Natural killer cell (primary cell): ENCODE data around the gene DLL4. TPM values are rescaled to one million over a fixed set of nuclear protein-coding genes. Genes with fewer than 3 reads are reported as not detected.

ENCODE experiments used
- ATAC-seq, 3 donors: fragments of 150-1000 bp in 2 of 3; fragments of 200-7000 bp in 1 of 3; cut with Tn5 transposase; 1 replicate in 1 of 3; 2 replicates in 2 of 3; pipeline ENCODE4 v1.10.0; 2021; ENCODE audit warnings: mild to moderate bottlenecking in 2 of 3, moderate library complexity in 2 of 3
- DNase-seq, 2 donors: peaks; one replicate each; pipeline versions ENCODE4 v3.0.0 to v3.0.0-alpha.2; 2013 to 2021; ENCODE audit warnings: mixed read lengths in 1 of 2
- H3K27ac ChIP-seq: one replicate; pipeline ENCODE4 v1.5.1; 2013; ENCODE audit warnings: mild to moderate bottlenecking, low read length
- H3K27me3 ChIP-seq: one replicate; pipeline ENCODE4 v1.6.1; 2013; ENCODE audit warnings: low read length; ENCODE audit not compliant: control insufficient read depth, insufficient read depth
- H3K36me3 ChIP-seq: one replicate; pipeline ENCODE4 v1.6.1; 2013; ENCODE audit warnings: low read length; ENCODE audit not compliant: control insufficient read depth, insufficient read depth
- H3K4me1 ChIP-seq: one replicate; pipeline ENCODE4 v1.6.1; 2013; ENCODE audit warnings: low read length; ENCODE audit not compliant: control insufficient read depth, insufficient read depth
- H3K4me3 ChIP-seq: one replicate; pipeline ENCODE4 v1.5.1; 2013; ENCODE audit warnings: low read length
- H3K9me3 ChIP-seq: one replicate; pipeline ENCODE4 v1.6.1; 2013; ENCODE audit warnings: low read length; ENCODE audit not compliant: control insufficient read depth, insufficient read depth
- H3K27ac Mint-ChIP-seq, 2 donors: one replicate each; pipeline ENCODE4 v1.8.0; 2022; ENCODE audit warnings: mild to moderate bottlenecking in 2 of 2, mixed read lengths in 2 of 2, moderate library complexity in 1 of 2
- H3K27me3 Mint-ChIP-seq, 2 donors: one replicate each; pipeline ENCODE4 v1.8.0; 2022; ENCODE audit warnings: low read depth in 2 of 2, mixed read lengths in 2 of 2
- H3K36me3 Mint-ChIP-seq: one replicate; pipeline ENCODE4 v1.8.0; 2022; ENCODE audit warnings: mixed read lengths
- H3K4me1 Mint-ChIP-seq, 2 donors: one replicate each; pipeline ENCODE4 v1.8.0; 2022; ENCODE audit warnings: mixed read lengths in 2 of 2
- H3K4me3 Mint-ChIP-seq: one replicate; pipeline ENCODE4 v1.8.0; 2022; ENCODE audit warnings: mild to moderate bottlenecking, moderate library complexity, mixed read lengths
- H3K9me3 Mint-ChIP-seq, 2 donors: one replicate each; pipeline ENCODE4 v1.8.0; 2022; ENCODE audit warnings: mixed read lengths in 2 of 2
- WGBS: methylation state at CpG from one replicate; pipeline ENCODE4 v1.1.7; 2013; ENCODE audit warnings: missing lambda C conversion rate; ENCODE audit not compliant: insufficient coverage; 5-methylcytosine and 5-hydroxymethylcytosine counted together
- intact Hi-C: fragments of 100-400 bp; cut with micrococcal nuclease; formaldehyde crosslinking; loops from one replicate; pipeline ENCODE4 v1.14.2; 2022
- total RNA-seq, 4 donors: library from RNA; stranded (reverse); fragments of 120-200 nt in 1 of 4; gene quantifications; one replicate each; pipeline versions ENCODE4 v1.2.3 to v1.2.4, GENCODE V29; 2013 to 2022
- TF ChIP-seq, protein P1 (sequence below): fragments of 200-600 bp; IDR thresholded peaks from one replicate; pipeline ENCODE4 v1.8.0; 2022; ENCODE audit warnings: antibody characterized with exemption

DLL4 gene
- total RNA-seq, 3 donors from 2014 or later (not counting 1 experiment from before 2014, with no cell fraction given), result 0.10 to 0.16 TPM; not detected in 1

DNA sequence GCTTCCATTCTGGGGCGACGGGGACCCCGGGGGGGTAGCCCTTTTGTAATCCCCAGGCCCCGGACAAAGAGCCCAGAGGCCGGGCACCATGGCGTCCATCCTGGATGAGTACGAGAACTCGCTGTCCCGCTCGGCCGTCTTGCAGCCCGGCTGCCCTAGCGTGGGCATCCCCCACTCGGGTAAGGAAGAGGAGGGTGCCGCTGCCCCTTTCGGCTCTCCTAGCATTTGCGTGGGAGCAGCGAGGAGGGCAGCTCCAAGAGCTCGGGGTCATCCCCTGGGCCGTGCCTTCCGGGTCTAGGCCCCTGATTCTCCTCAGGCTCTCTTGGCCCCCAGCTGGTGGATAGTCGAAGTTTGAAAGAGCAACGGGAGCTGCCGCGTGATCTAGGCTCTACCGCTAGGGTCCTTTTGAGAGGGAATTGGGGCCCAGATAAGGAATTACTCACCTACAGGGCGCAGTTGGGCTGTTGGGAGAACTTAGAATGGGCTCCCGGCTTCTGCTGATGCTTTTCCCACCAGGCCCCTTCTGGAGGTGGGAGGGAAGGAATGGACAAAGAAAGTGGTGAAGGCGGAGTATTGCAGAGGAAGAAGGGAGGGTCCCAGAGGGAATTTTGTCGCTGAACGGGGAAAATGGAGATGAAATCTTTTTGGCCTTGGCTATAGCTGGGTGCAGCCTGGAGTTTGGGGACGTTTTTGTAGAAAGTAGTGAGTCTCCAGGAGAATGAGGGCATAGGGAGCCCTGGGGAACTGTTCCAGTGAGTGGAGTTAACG is 34.3 kb upstream of the DLL4 start:
- Mint-ChIP-seq H3K9me3 (no peaks in the 10 kb centered on the region), H3K27me3 (peaks cover 0 to 5% of the 10 kb centered on the region in 2 donors), H3K4me1 (peaks cover 37 to 44% of the 10 kb centered on the region in 2 donors), H3K4me3 (peak overlapping the region; percentile 100), H3K27ac (peak overlapping the region; percentile 98), H3K36me3 (no peaks in the 10 kb centered on the region)
- Histone ChIP-seq H3K9me3 (no peaks in the 10 kb centered on the region), H3K27ac (peak overlapping the region; percentile 81), H3K36me3 (peaks cover 28% of the 10 kb centered on the region), H3K4me3 (peak overlapping the region; percentile 73), H3K27me3 (no peaks in the 10 kb centered on the region), H3K4me1 (peaks cover 30% of the 10 kb centered on the region)
- peak; percentile 42 to 69 (median 53) for ATAC-seq
- TF ChIP-seq, protein P1, sequence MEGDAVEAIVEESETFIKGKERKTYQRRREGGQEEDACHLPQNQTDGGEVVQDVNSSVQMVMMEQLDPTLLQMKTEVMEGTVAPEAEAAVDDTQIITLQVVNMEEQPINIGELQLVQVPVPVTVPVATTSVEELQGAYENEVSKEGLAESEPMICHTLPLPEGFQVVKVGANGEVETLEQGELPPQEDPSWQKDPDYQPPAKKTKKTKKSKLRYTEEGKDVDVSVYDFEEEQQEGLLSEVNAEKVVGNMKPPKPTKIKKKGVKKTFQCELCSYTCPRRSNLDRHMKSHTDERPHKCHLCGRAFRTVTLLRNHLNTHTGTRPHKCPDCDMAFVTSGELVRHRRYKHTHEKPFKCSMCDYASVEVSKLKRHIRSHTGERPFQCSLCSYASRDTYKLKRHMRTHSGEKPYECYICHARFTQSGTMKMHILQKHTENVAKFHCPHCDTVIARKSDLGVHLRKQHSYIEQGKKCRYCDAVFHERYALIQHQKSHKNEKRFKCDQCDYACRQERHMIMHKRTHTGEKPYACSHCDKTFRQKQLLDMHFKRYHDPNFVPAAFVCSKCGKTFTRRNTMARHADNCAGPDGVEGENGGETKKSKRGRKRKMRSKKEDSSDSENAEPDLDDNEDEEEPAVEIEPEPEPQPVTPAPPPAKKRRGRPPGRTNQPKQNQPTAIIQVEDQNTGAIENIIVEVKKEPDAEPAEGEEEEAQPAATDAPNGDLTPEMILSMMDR, result no peak
- DNase-seq, result peak; percentile 53 to 78
- intact Hi-C loops, result loop anchor here (1.0 to 10.0 kb wide), 4 partner anchors 38 to 330 kb away; partner anchors contain the start of genes CCDC32 and RPUSD2
- WGBS, result 3% methylated on average over 32 of the region's 33 CpGs

DNA sequence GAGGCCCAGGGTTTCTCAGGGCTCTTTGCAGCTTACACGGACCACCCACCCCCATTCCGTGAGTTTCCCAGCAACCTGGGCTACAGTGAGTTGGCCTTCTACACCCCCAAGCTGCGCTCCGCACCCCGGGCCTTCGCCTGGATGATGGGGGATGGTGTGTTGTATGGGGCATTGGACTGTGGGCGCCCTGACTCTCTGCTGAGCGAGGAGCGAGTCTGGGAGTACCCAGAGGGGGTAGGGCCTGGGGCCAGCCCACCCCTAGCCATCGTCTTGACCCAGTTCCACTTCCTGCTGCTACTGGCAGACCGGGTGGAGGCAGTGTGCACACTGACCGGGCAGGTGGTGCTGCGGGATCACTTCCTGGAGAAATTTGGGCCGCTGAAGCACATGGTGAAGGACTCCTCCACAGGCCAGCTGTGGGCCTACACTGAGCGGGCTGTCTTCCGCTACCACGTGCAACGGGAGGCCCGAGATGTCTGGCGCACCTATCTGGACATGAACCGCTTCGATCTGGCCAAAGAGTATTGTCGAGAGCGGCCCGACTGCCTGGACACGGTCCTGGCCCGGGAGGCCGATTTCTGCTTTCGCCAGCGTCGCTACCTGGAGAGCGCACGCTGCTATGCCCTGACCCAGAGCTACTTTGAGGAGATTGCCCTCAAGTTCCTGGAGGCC is 29.5 kb upstream of the DLL4 start:
- Histone ChIP-seq H3K9me3 (no peaks in the 10 kb centered on the region), H3K36me3 (peaks cover 59% of the 10 kb centered on the region), H3K4me1 (peaks cover 33% of the 10 kb centered on the region), H3K27ac (no peak overlapping the region), H3K4me3 (no peak overlapping the region), H3K27me3 (no peaks in the 10 kb centered on the region)
- H3K9me3 Mint-ChIP-seq, result no peaks in the 10 kb centered on the region
- no peak overlapping the region for H3K27ac Mint-ChIP-seq
- no peaks in the 10 kb centered on the region for H3K36me3 Mint-ChIP-seq
- DNase-seq (no peak), ATAC-seq (no peak)
- intact Hi-C loops, result loop anchor here (10.0 kb wide), 1 partner anchor 335 kb away; the partner anchor contains the start of genes CCDC32 and RPUSD2
- H3K4me3 Mint-ChIP-seq, result no peak overlapping the region
- peaks cover 37 to 52% of the 10 kb centered on the region in 2 donors for H3K4me1 Mint-ChIP-seq
- WGBS, result 87% methylated on average over 33 of the region's 33 CpGs
- TF ChIP-seq, protein P1, result no peak
- no peaks in the 10 kb centered on the region for H3K27me3 Mint-ChIP-seq

DNA sequence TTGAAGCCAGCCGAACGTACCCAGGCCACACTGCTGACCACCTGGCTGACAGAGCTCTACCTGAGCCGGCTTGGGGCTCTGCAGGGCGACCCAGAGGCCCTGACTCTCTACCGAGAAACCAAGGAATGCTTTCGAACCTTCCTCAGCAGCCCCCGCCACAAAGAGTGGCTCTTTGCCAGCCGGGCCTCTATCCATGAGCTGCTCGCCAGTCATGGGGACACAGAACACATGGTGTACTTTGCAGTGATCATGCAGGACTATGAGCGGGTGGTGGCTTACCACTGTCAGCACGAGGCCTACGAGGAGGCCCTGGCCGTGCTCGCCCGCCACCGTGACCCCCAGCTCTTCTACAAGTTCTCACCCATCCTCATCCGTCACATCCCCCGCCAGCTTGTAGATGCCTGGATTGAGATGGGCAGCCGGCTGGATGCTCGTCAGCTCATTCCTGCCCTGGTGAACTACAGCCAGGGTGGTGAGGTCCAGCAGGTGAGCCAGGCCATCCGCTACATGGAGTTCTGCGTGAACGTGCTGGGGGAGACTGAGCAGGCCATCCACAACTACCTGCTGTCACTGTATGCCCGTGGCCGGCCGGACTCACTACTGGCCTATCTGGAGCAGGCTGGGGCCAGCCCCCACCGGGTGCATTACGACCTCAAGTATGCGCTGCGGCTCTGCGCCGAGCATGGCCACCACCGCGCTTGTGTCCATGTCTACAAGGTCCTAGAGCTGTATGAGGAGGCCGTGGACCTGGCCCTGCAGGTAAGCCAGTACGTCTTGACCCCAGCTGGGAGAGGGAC is 28.7 kb upstream of the DLL4 start:
- no peaks in the 10 kb centered on the region for H3K9me3 Mint-ChIP-seq
- no peaks in the 10 kb centered on the region for H3K27me3 ChIP-seq
- H3K27ac ChIP-seq, result no peak overlapping the region
- peak overlapping the region in 1 of 2 donors; percentile 51 for H3K27ac Mint-ChIP-seq
- no peaks in the 10 kb centered on the region for H3K36me3 Mint-ChIP-seq
- H3K4me1 Mint-ChIP-seq, result peaks cover 29 to 46% of the 10 kb centered on the region in 2 donors
- DNase-seq (no peak), ATAC-seq (no peak)
- 96% methylated on average over 36 of the region's 36 CpGs for WGBS
- peaks cover 60% of the 10 kb centered on the region for H3K36me3 ChIP-seq
- H3K27me3 Mint-ChIP-seq, result no peaks in the 10 kb centered on the region
- TF ChIP-seq, protein P1, result no peak
- no peaks in the 10 kb centered on the region for H3K9me3 ChIP-seq
- no peak overlapping the region for H3K4me3 Mint-ChIP-seq
- no peak overlapping the region for H3K4me3 ChIP-seq
- intact Hi-C loops, result no loop called here
- H3K4me1 ChIP-seq, result peaks cover 26% of the 10 kb centered on the region
